SKM-1 (cell line): ENCODE results near the gene BICC1.

Experiments used
- DNase-seq: peaks from one replicate; lab custom pipeline; 2025; ENCODE audit not compliant: unreplicated experiment; lab: John Stamatoyannopoulos, UW

The BICC1 gene

DNA sequence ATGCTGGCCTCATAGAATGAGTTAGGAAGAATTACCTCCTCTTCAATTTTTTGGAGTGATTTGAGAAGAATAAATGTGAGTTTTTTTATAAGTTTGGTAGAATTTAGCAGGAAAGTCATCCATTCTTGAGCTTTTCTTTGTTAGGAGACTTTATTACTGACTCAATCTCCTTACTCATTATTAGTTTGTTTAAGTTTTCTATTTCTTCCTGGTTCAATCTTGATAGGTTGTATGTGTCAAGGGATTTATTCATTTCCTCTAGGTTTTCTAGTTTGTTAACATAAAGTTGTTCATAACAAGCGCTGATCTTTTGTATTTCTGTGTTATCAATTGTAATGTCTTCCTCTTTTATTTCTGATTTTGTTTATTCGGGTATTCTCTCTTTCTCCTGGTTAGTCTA is 47.4 kb downstream of the BICC1 start:
- no peak for DNase-seq

DNA sequence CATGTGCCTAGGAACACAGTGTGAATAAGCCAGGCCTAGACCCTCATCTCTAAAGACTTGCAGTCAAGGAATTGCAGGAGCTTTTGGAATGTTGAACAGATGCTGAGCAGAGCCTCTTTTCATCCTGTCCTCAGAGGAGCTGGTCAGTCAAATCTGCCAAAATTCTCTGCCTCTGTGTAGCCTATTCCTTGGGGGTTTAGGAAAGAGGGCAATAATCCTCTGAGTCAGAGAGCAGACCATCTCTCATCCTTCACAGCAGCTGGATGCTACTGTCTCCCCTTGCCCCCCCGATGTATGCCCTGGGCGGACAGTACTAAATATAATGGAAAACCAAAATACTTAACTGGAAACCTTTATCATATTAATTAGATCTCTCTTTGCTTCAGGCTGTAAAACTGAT is 52.6 kb downstream of the BICC1 start:
- no peak for DNase-seq

DNA sequence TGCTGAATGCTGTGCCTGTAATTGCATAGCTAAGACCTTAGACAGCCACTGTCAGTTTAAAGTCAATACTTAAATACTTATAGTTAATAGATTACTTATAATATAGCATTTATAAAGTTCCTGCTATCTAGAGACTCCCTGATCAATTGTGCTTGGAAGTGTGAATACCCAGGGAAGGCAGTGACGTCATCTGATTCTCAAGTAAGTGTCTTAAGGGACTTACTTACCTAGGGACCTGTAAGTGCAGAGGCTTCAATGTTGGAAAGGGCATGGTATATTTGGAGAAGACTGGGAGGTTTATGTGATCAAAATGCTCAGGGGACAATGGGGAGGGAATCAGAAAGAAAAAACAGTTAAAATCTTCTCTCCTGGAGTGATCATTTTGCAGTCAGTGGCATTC is 55.0 kb downstream of the BICC1 start:
- DNase-seq, result no peak

DNA sequence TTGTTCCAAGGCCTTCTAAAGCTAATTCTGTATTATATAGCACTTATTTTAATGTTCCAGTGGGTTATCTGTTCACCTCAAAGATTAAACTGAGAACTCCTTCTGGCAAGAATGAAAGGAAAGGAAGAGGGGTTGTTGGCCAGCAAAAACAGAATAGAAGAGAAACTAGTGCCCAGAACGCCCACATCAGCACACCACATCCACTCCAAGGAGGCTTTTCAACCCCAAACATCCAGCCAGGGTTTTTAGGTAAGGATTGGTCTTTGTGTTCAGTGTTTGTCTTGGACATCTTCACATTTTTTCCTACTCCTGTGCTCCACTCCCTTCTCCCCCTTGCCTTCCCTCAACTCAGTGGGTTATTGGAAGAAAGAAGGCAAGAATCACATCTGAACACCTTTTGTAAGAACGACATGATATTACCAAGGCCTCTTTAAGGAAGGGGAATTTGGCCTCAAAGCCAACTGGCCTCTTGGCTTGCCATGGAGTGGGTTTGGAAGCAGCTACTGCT is 55.8 kb downstream of the BICC1 start:
- no peak for DNase-seq

DNA sequence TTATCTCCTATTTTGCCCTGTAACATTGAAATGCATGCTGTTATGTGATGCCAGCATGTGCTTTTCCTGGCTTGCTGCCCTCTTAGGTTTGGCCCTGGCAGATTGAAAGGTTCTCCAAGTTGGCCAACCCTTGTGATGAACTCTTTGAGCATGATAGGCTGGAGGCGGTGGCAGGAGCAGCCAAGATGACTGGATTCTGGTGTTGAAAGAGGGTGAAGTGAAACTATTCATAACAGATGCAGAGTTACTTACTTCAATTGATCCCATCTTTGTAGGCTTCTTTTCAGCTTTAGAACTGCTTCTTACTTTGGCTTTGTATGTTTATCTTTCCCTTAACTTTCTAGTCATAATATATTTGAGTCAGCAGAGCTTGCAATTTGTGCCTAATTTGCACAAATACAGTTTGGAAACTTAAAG is 57.6 kb downstream of the BICC1 start:
- no peak for DNase-seq

DNA sequence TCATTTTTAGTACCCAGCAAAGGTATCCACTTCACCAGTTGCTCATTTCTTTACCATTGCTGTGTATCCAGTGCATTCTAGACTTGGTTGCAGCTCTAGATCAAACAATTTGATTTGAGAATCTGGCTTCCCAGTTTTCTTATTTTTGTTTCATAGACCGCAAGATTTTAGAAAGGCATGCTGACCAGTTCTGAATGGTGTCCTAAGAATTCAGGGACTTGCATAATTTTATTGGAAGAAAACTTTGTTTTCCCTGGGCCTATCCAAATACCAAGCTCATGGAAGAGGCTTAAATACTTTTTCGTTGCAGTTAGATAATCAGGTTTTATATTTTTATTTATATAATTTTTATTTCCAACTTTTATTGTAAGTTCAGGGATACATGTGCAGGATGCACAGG is 58.3 kb downstream of the BICC1 start:
- no peak for DNase-seq

DNA sequence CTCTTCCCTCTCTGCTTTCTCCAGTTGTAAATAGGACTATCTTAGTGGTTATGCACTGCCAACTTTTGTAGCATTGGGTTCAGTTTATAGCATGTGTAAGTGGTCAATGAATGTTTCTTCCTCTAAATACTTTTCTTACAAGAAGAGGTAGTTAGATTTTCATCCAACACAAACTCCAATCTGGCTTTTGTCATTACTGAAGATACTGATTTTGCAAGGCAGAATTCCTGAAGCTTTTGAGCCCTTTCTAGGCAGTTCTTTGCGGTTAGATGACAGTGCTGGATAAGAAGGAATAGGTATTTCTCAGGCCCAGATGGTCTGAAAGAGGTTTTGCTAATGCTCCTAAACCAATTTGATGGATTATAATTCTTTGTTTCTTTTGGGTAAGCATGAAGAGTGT is 60.5 kb downstream of the BICC1 start:
- DNase-seq, result no peak

DNA sequence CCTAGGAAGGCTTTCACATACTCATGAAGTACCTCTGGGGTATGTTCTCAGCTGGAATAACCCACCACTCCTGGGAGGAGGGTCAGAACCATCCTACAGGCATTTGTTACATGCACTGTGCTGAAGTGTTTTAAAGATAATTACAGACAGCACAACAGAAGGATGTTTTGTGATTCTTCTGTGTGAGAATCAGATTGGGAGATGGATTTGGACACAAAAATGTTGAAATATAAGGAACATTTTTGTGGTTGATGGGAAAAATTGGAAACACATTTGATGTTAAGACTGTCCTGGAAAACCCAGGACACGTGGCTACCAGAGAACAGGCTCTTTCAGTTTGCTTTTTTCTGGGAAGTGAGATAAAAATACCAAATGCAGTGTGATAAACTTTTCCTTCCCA is 61.4 kb downstream of the BICC1 start:
- DNase-seq, result no peak

DNA sequence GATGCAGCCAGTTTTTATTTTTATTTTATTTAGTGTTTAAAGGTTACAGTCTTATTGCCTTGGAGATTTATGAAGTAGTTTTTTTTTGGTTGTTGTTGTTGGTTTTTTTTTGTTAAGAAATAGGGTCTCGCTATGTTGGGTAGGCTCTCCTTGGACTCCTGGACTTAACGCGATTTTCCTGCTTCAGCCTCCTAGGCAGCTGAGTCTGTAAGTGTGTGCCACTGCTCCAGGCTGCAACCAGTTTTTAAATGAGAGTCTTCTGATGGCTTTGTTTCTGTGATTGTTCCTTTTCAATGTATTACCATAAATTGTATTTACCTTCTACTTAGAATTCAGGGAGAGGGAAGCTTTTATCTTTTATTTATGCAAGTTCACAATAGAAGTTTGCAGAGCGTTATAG is 62.8 kb downstream of the BICC1 start:
- DNase-seq, result no peak

DNA sequence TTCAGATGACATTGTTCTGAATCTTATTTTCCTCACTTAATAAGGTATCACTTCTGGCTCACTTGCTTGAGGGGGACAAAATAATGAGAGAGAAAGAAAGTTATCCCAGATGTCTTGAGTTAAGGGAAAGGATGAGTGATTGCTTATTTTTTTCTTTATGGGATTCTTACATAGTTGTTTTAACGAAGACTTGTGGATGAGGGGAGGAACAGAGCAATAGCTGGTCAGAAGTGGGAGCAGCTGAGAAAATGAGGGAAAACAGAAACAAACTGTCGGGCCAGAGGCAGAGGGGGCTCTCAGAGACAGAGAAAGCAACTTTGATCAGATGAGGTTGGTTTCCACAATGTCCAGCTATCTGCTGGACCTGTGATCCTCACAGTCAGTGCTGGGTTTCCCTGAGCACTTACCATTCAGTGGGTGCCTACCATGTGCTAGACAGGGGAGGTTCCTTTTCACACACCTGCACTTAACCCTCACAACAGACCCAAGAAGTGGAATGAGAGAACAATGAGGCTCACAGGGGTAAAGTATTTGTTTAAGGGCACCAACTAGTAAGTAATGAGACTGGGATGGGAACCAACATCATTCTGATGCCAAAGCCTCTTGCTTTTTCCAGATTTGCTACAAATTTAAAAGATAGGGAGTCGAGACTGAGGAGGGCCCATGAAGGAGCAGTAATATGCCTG is 64.2 kb downstream of the BICC1 start:
- no peak for DNase-seq

DNA sequence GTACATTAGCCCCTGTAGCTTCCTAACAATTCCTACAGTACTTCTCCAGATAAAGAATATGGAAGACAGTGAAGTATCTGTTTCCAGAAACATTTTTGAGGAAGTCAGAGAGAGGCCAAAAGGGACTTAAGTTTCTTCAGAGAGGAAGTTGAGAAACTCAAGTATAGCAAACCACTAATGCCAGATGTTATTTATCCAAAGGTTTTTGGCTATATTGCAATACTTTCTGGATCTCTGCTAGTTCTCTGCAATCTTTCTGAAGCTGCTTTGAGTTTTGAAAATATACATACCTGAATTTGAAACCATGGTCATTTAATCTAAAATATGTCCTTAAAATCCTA is 64.7 kb downstream of the BICC1 start:
- DNase-seq, result peak; percentile 86

DNA sequence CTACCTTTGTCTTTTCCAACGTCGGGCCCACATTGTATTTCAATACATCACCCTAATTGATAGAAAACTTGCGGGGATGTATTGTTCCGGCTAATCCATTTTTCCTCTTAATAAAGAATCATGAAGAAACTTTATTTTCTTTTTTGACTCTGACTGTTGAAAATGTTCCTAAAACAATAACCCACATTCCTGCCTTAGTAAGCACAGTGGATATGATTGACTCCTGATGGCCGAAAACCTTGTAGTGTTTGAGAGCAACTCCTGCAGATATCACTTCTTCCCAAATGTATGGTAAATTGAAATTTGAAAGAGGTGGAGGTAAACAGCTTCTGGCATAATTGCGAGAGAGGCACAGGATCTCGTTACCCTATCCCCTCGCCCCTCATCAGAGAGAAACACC is 65.7 kb downstream of the BICC1 start:
- DNase-seq, result no peak

DNA sequence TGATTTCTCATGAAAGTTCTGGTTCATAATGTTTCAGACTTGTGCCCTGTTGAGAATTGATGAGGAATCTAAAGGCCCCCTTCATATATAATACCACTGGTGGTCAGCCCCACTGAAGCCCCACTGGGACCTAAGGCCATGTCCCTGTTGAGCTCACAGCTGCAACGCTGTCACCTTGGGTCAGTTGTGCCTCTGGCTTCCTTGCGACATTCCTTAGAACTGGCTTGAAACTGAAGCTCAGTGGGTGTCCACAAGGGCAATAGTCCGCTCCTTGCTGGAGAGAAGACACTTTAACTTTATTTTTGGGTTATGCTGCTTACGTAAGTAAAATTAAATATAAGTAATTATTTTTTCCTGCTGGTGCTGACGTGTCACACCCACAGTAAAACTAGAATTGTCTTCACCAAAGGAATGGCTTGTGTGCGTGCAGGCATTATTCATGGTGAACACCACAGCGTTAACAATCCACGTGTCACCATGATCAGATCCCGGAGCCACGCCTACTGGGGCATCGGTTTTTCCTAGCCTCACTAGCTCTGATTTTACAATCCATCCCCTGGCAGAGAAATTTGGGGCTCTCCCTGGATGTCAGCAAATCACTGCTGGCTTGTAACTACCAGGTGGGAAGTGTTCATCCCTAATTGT is 66.5 kb downstream of the BICC1 start:
- DNase-seq, result no peak

DNA sequence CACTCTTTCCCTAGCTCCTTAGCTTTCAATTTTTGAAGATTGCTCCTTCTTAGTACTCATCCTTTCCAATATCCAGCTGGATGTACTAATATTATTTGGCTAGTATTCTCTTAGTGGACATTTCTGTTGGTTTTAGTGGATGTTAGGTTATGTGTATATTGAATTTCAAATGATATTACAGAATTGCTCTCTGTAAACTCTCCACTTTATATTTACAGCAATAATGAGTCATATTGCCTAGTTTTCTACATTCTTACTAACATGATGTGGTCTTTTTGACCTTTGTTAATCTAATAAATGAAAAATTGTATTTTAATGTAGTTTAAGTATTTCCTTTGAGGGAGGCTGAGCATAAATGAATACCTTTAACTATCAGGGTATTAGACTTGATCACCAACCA is 69.4 kb downstream of the BICC1 start:
- DNase-seq, result no peak

DNA sequence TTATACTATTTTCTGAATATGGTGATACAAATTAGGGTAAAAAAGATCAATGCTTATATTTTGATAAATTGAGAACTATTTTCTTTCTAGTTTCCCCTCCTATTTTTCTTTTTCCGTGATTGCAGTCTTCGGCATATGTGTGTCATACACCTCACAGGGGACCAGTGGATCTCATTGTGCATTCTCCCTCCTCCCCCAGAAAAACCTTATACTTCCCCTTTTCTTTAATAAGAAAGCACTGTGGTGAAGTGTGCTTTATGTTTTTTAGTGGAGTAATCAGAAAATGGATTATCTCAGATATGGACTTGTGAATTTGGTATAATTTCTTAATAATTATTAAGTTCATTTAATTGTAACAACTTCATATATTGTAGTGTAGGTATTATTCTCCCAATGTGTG is 72.8 kb downstream of the BICC1 start:
- DNase-seq, result no peak

DNA sequence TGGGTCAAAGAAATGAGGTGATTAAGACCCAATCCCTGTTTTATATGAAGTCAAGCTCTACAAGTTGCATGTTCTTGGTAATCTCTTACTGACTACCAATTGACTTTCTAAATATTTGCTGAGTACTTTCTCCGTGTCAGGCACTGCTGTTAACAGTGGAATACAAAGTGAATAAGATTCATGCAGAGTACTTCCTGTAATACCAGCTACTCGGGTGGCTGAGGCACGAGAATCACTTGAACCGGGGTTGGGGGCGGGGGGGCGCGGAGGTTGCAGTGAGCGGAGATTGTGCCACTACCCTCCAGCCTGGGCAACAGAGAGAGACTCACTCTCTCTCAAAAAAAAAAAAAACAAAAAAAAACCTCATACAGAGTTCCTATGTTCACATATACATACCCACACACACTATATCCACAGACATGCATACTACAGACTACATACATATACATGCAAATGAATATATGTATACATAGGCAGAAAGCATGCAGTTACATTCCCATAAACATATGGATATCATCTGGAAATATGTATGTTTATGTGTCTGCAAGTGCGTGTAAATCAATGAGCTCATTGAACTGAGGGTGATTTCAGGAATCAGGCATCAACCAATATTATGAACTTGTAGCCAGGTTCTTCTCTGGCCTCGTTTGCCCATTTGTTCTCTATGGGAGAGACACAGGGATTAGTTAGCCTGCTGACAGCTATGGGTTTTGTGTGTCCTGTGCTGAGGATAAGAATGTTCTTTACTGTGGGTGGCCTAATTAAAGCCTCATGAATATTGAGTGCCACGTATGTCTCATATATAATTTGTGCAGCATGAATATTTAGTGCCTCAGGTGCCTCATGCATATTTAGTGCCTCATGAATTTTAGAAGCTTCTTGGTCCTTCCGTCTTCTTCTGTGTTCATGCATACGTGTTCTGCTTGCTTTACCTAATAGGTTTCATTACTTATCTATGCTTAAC is 73.9 kb downstream of the BICC1 start:
- no peak for DNase-seq

DNA sequence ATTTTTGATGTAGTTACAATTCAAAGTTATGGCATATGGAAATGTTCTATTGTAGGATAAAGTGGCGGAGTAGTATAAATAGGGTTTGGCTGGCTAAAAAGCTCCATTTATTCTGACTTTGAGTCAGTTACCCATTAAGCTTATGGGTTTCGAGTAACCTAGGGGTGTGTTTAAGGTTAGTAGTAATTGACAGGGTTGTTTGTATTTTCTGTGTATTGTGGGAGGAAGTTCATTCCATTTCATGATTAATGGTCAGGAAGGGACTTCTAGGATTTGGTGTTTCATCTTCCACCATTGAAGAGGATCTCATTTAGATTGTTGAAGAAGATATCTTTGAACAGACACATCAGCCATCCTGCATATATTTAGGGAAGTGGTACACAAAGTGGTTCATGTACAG is 75.0 kb downstream of the BICC1 start:
- no peak for DNase-seq

DNA sequence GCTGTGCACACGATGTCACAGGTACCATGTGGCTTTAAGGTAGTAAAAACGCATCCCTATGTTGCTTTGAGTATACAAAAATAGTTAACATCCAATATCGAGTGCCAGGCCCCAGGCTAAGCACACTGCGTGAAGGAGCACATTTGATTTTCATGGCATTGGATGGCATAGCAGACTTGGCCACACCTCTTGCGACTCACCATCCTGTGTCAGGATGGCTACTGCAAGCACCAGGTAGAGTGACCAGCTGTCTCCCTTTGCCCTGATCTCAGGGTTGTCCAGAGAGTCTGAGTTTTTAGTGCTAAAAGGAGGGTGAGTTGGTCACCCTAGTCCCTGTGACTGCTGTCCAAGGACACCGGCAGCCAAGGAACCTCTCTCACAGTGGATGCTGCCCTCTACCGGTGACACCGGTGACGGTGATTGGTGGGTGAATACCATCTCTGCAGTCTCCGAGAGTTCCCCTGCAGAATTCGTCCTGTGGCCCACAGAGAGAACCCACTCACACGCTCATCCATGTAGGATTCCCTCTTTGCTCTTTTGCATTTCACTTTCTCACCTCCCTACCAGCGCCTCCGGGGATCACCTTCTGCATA is 76.1 kb downstream of the BICC1 start:
- no peak for DNase-seq

DNA sequence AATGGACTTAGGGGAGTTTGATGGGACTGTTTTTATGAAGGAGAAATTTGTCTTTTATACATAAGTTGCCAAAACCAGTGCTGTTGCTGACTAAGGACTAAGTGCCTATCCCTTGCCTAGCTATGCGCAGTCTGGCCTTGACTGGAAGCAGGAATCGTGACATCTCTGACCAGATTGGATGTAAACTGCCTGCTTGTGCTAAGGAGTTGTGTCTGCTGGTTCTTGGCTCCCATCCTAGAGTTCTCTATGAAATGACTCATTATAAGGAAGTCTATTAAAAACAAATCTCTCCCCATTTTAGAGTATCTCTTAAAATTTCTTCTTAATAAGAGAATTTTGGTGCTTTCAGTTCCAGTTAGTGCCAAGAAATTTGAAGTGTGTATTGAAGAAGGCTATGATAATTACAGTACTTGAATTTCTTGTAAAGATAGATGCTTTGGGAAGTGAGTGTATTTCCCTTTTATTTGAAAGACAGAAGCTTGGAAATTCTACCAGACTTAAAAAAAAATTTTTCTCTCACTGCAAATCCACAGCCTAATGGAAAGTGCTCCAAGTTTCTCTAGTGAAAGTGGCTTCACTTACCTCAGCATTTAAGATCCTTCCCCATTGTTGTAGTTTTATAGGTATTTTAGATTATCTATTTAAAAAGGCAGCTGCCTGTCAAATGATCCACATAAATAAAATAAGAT is 77.6 kb downstream of the BICC1 start:
- no peak for DNase-seq

DNA sequence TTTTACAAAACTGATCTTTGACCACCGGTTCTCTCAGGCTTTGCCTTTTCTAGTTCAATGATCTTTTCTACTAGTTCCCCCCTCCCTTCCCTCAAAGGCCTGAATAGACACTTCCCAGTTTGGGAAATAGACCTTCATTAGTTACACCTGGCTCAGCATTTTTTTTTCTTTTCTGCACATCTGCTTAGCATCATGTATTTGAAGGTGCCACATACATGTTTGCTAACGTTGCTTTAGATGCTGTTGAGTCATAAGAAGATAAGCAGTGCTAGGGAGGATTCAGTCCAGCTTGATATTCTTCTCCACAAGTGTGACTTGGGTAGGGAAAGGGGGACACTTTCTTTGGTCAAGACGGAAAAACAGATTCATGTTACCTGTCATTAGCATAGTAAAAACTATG is 78.3 kb downstream of the BICC1 start:
- DNase-seq, result no peak

DNA sequence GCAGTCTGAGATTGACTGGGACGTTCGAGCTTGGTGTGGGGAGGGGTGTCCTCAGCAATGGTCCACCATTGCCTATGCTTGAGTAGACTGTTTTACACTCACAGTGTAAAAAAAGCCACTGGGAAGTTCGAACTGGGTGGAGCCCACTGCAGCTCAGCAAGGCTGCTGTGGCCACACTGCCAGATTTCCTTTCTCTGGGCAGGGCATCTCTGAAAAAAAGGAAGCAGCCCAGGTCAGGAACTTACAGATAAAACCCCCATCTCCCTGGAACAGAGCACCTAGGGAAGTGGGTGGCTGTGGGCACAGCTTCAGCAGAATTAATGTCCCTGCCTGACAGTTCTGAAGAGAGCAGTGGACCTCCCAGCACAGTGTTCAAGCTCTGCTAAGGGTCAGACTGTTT is 80.3 kb downstream of the BICC1 start:
- peak; percentile 35 for DNase-seq
